ENCODE data around the gene LZIC. TPM values are rescaled to one million over a fixed set of nuclear protein-coding genes. Genes with fewer than 3 reads are reported as not detected.

The LZIC gene
- total and polyA plus RNA-seq, 9 of the 15 experiments (the other 6 are each of a cell fraction or from before 2014, with no cell fraction given) = 32.9 to 109 (median 61.7) TPM

GRCh38 chr1:9909234-9910046 lies 33.8 kb downstream of the LZIC start (continued):
- TF ChIP-seq MXI1 (IDR thresholded peaks at IDR 0.05; ENCODE audit: low read depth, low read length) (no peak), ETS1 (conservative IDR thresholded peaks at IDR 0.05; ENCODE audit: control insufficient read depth, low read depth, low read length) (0 out of 2 replicates have a peak, but pooled peaks have one; percentile 35), YY1 (IDR thresholded peaks at IDR 0.05; ENCODE audit: borderline replicate concordance in 1 of 3, control insufficient read depth in 1 of 3, extremely low read depth in 1 of 3, insufficient read depth in 3 of 3, insufficient read length in 1 of 3, insufficient replicate concordance in 2 of 3, low read depth in 1 of 3, low read length in 2 of 3) (peak in 1 of 3 experiments; percentile 1), ZNF316 (IDR thresholded peaks at IDR 0.05) (no peak), KHSRP (IDR thresholded peaks at IDR 0.05) (no peak), CTCF (IDR thresholded peaks at IDR 0.05 in 2 of 3, conservative IDR thresholded peaks at IDR 0.05 in 1 of 3; ENCODE audit: insufficient read depth in 2 of 3, low read depth in 1 of 3, low read length in 3 of 3) (peak in 2 of 3 experiments; percentile 14; a peak in 1 of 6 replicates), SOX6 (IDR thresholded peaks at IDR 0.05) (no peak), SPI1 (IDR thresholded peaks at IDR 0.05; ENCODE audit: borderline replicate concordance, low read depth, low read length) (no peak), NRF1 (conservative IDR thresholded peaks at IDR 0.05 in 1 of 2, IDR thresholded peaks at IDR 0.05 in 1 of 2) (no peak), KLF6 (CRISPR knock-in tag; IDR thresholded peaks at IDR 0.05; ENCODE audit: borderline replicate concordance) (no peak), PHF21A (IDR thresholded peaks at IDR 0.05; ENCODE audit: borderline replicate concordance, low read depth) (no peak), TOE1 (IDR thresholded peaks at IDR 0.05; ENCODE audit: borderline replicate concordance) (peak; percentile 33; the same call in 1 of the 2 replicates), TOE1 (CRISPR knock-in tag; IDR thresholded peaks at IDR 0.05; ENCODE audit: borderline replicate concordance, low read depth) (no peak), RUNX1 (IDR thresholded peaks at IDR 0.05; ENCODE audit: low read depth) (no peak), CHD4 (IDR thresholded peaks at IDR 0.05; ENCODE audit: insufficient read depth, insufficient replicate concordance, low read depth, low read length, poor library complexity, severe bottlenecking) (no peak), ZBED1 (IDR thresholded peaks at IDR 0.05) (no peak)
- TF ChIP-seq, protein P1, sequence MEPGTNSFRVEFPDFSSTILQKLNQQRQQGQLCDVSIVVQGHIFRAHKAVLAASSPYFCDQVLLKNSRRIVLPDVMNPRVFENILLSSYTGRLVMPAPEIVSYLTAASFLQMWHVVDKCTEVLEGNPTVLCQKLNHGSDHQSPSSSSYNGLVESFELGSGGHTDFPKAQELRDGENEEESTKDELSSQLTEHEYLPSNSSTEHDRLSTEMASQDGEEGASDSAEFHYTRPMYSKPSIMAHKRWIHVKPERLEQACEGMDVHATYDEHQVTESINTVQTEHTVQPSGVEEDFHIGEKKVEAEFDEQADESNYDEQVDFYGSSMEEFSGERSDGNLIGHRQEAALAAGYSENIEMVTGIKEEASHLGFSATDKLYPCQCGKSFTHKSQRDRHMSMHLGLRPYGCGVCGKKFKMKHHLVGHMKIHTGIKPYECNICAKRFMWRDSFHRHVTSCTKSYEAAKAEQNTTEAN (CRISPR knock-in tag; IDR thresholded peaks at IDR 0.05) = no peak
- TF ChIP-seq, protein P2, sequence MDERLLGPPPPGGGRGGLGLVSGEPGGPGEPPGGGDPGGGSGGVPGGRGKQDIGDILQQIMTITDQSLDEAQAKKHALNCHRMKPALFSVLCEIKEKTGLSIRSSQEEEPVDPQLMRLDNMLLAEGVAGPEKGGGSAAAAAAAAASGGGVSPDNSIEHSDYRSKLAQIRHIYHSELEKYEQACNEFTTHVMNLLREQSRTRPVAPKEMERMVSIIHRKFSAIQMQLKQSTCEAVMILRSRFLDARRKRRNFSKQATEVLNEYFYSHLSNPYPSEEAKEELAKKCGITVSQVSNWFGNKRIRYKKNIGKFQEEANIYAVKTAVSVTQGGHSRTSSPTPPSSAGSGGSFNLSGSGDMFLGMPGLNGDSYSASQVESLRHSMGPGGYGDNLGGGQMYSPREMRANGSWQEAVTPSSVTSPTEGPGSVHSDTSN (CRISPR knock-in tag; IDR thresholded peaks at IDR 0.05; ENCODE audit: low read depth) = no peak
- TF ChIP-seq, protein P2 (tag; conservative IDR thresholded peaks at IDR 0.05; ENCODE audit: low read depth) = peak; percentile 75

Measured in K562 (cell line).